IMR-90 (cell line): ENCODE results near the gene CHORDC1. TPM values are rescaled to one million over a fixed set of nuclear protein-coding genes. Genes with fewer than 3 reads are reported as not detected.

Experiments
- ATAC-seq: fragments of 200-7000 bp; cut with Tn5 transposase; 2 replicates; pipeline ENCODE4 v1.9.1; 2020; ENCODE audit warnings: low read depth, mild to moderate bottlenecking, moderate library complexity
- BruUV-seq: library from RNA; stranded (reverse); fragments of 400-500 nt; replicated peaks from 2 replicates; lab custom pipeline; 2021; lab: Mats Ljungman, UMichigan
- CTCF ChIA-PET: fragments of 300-600 bp; formaldehyde crosslinking; extraction: SDS; loops from one replicate; lab custom pipeline; 2021; ENCODE audit warnings: antibody characterized with exemption; lab: Yijun Ruan, JAX
- POLR2A ChIA-PET: fragments of 300-600 bp; sonication (Branson Sonifier 250); formaldehyde crosslinking; loops from one replicate; lab custom pipeline; 2022; ENCODE audit warnings: antibody characterized with exemption; ENCODE audit not compliant: unreplicated experiment; lab: Charles Lee
- DNase-seq: peaks from one replicate; pipeline ENCODE4 v3.0.0; 2013
- H2AFZ ChIP-seq: replicated peaks from 2 replicates; pipeline ENCODE3; 2013; ENCODE audit warnings: low read length, mild to moderate bottlenecking; ENCODE audit not compliant: poor library complexity
- H2AK5ac ChIP-seq: 2 replicates; pipeline ENCODE4 v1.6.1; 2013; ENCODE audit warnings: low read depth, low read length, inconsistent platforms
- H2AK9ac ChIP-seq: replicated peaks from 2 replicates; pipeline ENCODE3; 2013; ENCODE audit warnings: mild to moderate bottlenecking, low read depth, low read length, moderate library complexity; ENCODE audit not compliant: poor library complexity
- H2BK120ac ChIP-seq: 2 replicates; pipeline ENCODE4 v1.6.1; 2013; ENCODE audit warnings: low read depth, low read length, inconsistent platforms
- H2BK15ac ChIP-seq: 3 replicates; pipeline ENCODE4 v1.6.1; 2013; ENCODE audit warnings: low read depth, low read length, inconsistent platforms
- H2BK20ac ChIP-seq: 2 replicates; pipeline ENCODE4 v1.6.1; 2013; ENCODE audit warnings: low read depth, mild to moderate bottlenecking, inconsistent platforms, low read length, moderate library complexity
- H2BK5ac ChIP-seq: 2 replicates; pipeline ENCODE4 v1.6.1; 2013; ENCODE audit warnings: mild to moderate bottlenecking, low read depth, low read length, inconsistent platforms; ENCODE audit not compliant: poor library complexity, severe bottlenecking
- H3K14ac ChIP-seq: replicated peaks from 2 replicates; pipeline ENCODE4 v1.6.1; 2013; ENCODE audit warnings: low read depth, low read length, inconsistent platforms
- H3K18ac ChIP-seq: 2 replicates; pipeline ENCODE4 v1.6.1; 2013; ENCODE audit warnings: low read depth, low read length, control low read depth
- H3K23ac ChIP-seq: 2 replicates; pipeline ENCODE4 v1.6.1; 2013; ENCODE audit warnings: low read depth, low read length, inconsistent platforms
- H3K27ac ChIP-seq: 2 replicates; pipeline ENCODE4 v1.5.1; 2013; ENCODE audit warnings: mild to moderate bottlenecking, control low read depth, low read length; ENCODE audit not compliant: insufficient read depth
- H3K27me3 ChIP-seq: 2 replicates; pipeline ENCODE4 v1.6.1; 2013; ENCODE audit warnings: low read length; ENCODE audit not compliant: control insufficient read depth, insufficient read depth
- H3K36me3 ChIP-seq: 2 replicates; pipeline ENCODE4 v1.6.1; 2013; ENCODE audit warnings: low read length, mixed read lengths; ENCODE audit not compliant: control insufficient read depth, insufficient read depth
- H3K4ac ChIP-seq: 2 replicates; pipeline ENCODE4 v1.6.1; 2013; ENCODE audit warnings: low read depth, low read length, inconsistent platforms
- H3K4me1 ChIP-seq: 2 replicates; pipeline ENCODE4 v1.6.1; 2013; ENCODE audit warnings: low read length, mixed read lengths; ENCODE audit not compliant: control insufficient read depth, insufficient read depth
- H3K4me2 ChIP-seq: 2 replicates; pipeline ENCODE4 v1.6.1; 2013; ENCODE audit warnings: low read depth, mild to moderate bottlenecking, control low read depth, low read length, moderate library complexity
- H3K4me3 ChIP-seq: 2 replicates; pipeline ENCODE4 v1.5.1; 2013; ENCODE audit warnings: low read depth, mild to moderate bottlenecking, control low read depth, low read length, moderate library complexity; ENCODE audit not compliant: insufficient read depth
- H3K56ac ChIP-seq: 2 replicates; pipeline ENCODE4 v1.6.1; 2013; ENCODE audit warnings: low read length, inconsistent platforms; ENCODE audit not compliant: insufficient read depth; ENCODE audit errors: extremely low read depth
- H3K79me1 ChIP-seq, 2 experiments: 2 replicates each; pipeline ENCODE4 v1.6.1; 2013; ENCODE audit warnings: low read length in 2 of 2, inconsistent platforms in 1 of 2, low read depth in 1 of 2
- H3K9ac ChIP-seq: 2 replicates; pipeline ENCODE4 v1.6.1; 2013; ENCODE audit warnings: low read depth, low read length, control low read depth
- H3K9me1 ChIP-seq: 2 replicates; pipeline ENCODE4 v1.6.1; 2013; ENCODE audit warnings: low read length, inconsistent platforms; ENCODE audit not compliant: insufficient read depth
- H3K9me3 ChIP-seq: 2 replicates; pipeline ENCODE4 v1.6.1; 2013; ENCODE audit warnings: low read length; ENCODE audit not compliant: control insufficient read depth, insufficient read depth
- H4K20me1 ChIP-seq: 2 replicates; pipeline ENCODE4 v1.6.1; 2013; ENCODE audit warnings: low read length, inconsistent platforms; ENCODE audit not compliant: insufficient read depth
- H4K5ac ChIP-seq: 2 replicates; pipeline ENCODE4 v1.6.1; 2013; ENCODE audit warnings: mild to moderate bottlenecking, low read depth, low read length, control low read depth
- H4K8ac ChIP-seq, 2 experiments: 2 replicates each; pipeline ENCODE4 v1.6.1; 2013; ENCODE audit warnings: low read depth in 2 of 2, low read length in 2 of 2, control low read depth in 1 of 2, inconsistent platforms in 1 of 2
- H4K91ac ChIP-seq: 2 replicates; pipeline ENCODE4 v1.6.1; 2013; ENCODE audit warnings: low read depth, low read length, inconsistent platforms; ENCODE audit not compliant: insufficient read depth
- BHLHE40 ChIP-seq: fragments of 150-350 bp; IDR thresholded peaks from 2 replicates; pipeline ENCODE4 v1.6.1; 2016; ENCODE audit warnings: mild to moderate bottlenecking, low read depth, low read length
- CEBPB ChIP-seq: IDR thresholded peaks from 2 replicates; pipeline ENCODE4 v1.6.1; 2012; ENCODE audit warnings: low read depth, low read length, improper control_type of control experiment
- CHD1 ChIP-seq: IDR thresholded peaks from 2 replicates; pipeline ENCODE4 v1.6.1; 2012; ENCODE audit warnings: low read depth, low read length, improper control_type of control experiment
- CTCF ChIP-seq: conservative IDR thresholded peaks from 2 replicates; pipeline ENCODE4 v1.5.1; 2012; ENCODE audit warnings: mild to moderate bottlenecking, low read depth, low read length, improper control_type of control experiment
- ELK1 ChIP-seq: fragments of 150-350 bp; IDR thresholded peaks from 2 replicates; pipeline ENCODE4 v1.6.1; 2016; ENCODE audit warnings: low read depth, mild to moderate bottlenecking, low read length, moderate library complexity, borderline replicate concordance
- FOS ChIP-seq: fragments of 150-350 bp; IDR thresholded peaks from 2 replicates; pipeline ENCODE4 v1.6.1; 2016; ENCODE audit warnings: low read depth, low read length
- MAFK ChIP-seq: IDR thresholded peaks from 2 replicates; pipeline ENCODE4 v1.6.1; 2012; ENCODE audit warnings: low read depth, low read length, improper control_type of control experiment
- MAZ ChIP-seq: IDR thresholded peaks from 2 replicates; pipeline ENCODE4 v1.6.1; 2012; ENCODE audit warnings: low read depth, mild to moderate bottlenecking, low read length, improper control_type of control experiment, moderate library complexity, borderline replicate concordance
- MXI1 ChIP-seq: IDR thresholded peaks from 2 replicates; pipeline ENCODE4 v1.6.1; 2012; ENCODE audit warnings: low read depth, mild to moderate bottlenecking, low read length, moderate library complexity, borderline replicate concordance
- NFE2L2 ChIP-seq: fragments of 150-350 bp; IDR thresholded peaks from 2 replicates; pipeline ENCODE4 v1.6.1; 2016; ENCODE audit warnings: low read depth, mild to moderate bottlenecking, low read length
- POLR2A ChIP-seq: IDR thresholded peaks from 2 replicates; pipeline ENCODE4 v1.6.1; 2012; ENCODE audit warnings: mild to moderate bottlenecking, low read depth, low read length
- RAD21 ChIP-seq: IDR thresholded peaks from 2 replicates; pipeline ENCODE4 v1.6.1; 2012; ENCODE audit warnings: low read length, improper control_type of control experiment
- RCOR1 ChIP-seq: IDR thresholded peaks from 2 replicates; pipeline ENCODE4 v1.6.1; 2012; ENCODE audit warnings: mild to moderate bottlenecking, low read length, improper control_type of control experiment; ENCODE audit not compliant: insufficient replicate concordance
- RFX5 ChIP-seq: IDR thresholded peaks from 2 replicates; pipeline ENCODE4 v1.8.0; 2012; ENCODE audit warnings: low read depth, mild to moderate bottlenecking, low read length, moderate library complexity
- SMC3 ChIP-seq: fragments of 150-350 bp; IDR thresholded peaks from 2 replicates; pipeline ENCODE4 v1.6.1; 2016; ENCODE audit warnings: low read depth, mild to moderate bottlenecking, antibody characterized with exemption, low read length, moderate library complexity
- WGBS, 2 experiments: methylation state at CpG; one replicate each; pipeline versions ENCODE4 v1.1.5 to v1.1.7; 2013; ENCODE audit warnings: missing lambda C conversion rate in 2 of 2; ENCODE audit not compliant: insufficient read length in 1 of 2; ENCODE audit errors: extremely low coverage in 2 of 2; 5-methylcytosine and 5-hydroxymethylcytosine counted together
- dilution Hi-C: fragments of 300-500 bp; cut with HindIII; formaldehyde crosslinking; loops from one replicate; pipeline ENCODE4 v1.14.3; 2018; ENCODE audit warnings: low sequenced_read_pairs; ENCODE audit not compliant: unreplicated experiment
- in situ Hi-C: fragments of 300-500 bp; cut with MboI; formaldehyde crosslinking; loops from 3 replicates; pipeline ENCODE4 v1.14.3; 2019; ENCODE audit warnings: low sequenced_read_pairs, inconsistent platforms, mixed read lengths
- intact Hi-C: fragments of 100-400 bp; cut with micrococcal nuclease; formaldehyde crosslinking; loops from 2 replicates; pipeline ENCODE4 v1.10.0; 2022
- polyA plus RNA-seq, 3 experiments: library from polyadenylated mRNA; depleted of rRNA; stranded (reverse); fragments of >200 nt; gene quantifications; 2 replicates each; pipeline ENCODE4 v1.2.3, GENCODE V29; 2012; ENCODE audit warnings: low replicate concordance in 1 of 3
- total RNA-seq: library from RNA; depleted of rRNA; stranded (reverse); fragments of >200 nt; gene quantifications from 2 replicates; pipeline ENCODE4 v1.2.3, GENCODE V29; 2012
- TF ChIP-seq, protein P1 (sequence below): fragments of 150-350 bp; IDR thresholded peaks from 2 replicates; pipeline ENCODE4 v1.6.1; 2017; ENCODE audit warnings: mild to moderate bottlenecking, antibody characterized with exemption, low read length, low read depth

CHORDC1 gene
- total and polyA plus RNA-seq, 2 of the 4 experiments (the other 2 are of a cell fraction): 26.9 to 51.4 TPM

DNA sequence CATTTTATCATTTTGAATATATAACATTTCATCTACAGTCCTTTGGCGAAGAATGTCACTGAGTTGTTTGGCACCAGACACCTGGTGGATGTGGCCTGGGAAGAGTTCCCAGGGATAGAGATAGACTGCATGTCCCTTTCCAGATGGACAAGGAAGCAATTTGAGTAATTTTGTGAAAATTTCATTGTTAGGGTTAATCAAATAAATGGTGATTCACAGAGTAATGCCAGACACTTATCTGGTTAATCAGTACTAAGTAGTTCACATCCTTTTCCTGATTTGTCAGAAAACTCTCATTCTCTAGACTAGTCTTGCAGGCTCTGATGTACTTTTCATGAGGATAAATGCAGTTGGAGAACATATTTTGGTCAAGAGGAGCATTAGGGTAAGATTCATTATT, 46.8 kb downstream of the CHORDC1 start:
- Histone ChIP-seq H3K9me3 (no peaks in the 10 kb centered on the region), H3K4me1 (no peaks in the 10 kb centered on the region), H3K14ac (no peak overlapping the region), H3K27ac (no peak overlapping the region), H4K20me1 (no peaks in the 10 kb centered on the region), H3K27me3 (no peaks in the 10 kb centered on the region), H2BK15ac (no peak overlapping the region), H4K91ac (no peak overlapping the region), H3K18ac (no peak overlapping the region), H3K23ac (no peak overlapping the region), H2BK5ac (no peak overlapping the region), H2AK9ac (no peak overlapping the region), H4K8ac (no peak overlapping the region), H3K4me2 (no peak overlapping the region), H2AK5ac (no peak overlapping the region), H4K5ac (no peak overlapping the region), H3K79me1 (no peaks in the 10 kb centered on the region), H2AFZ (no peak overlapping the region), H3K36me3 (no peaks in the 10 kb centered on the region), H2BK20ac (no peak overlapping the region), H3K4ac (no peak overlapping the region), H3K56ac (no peak overlapping the region), H3K9ac (no peak overlapping the region), H3K9me1 (no peaks in the 10 kb centered on the region), H2BK120ac (no peak overlapping the region), H3K4me3 (no peak overlapping the region)
- ATAC-seq (no peak), DNase-seq (no peak)
- in situ Hi-C loops (no loop called here), intact Hi-C loops (no loop called here), dilution Hi-C loops (no loop called here)
- CTCF ChIA-PET: no interaction called here
- no TSS peak for BruUV-seq
- WGBS, 2 experiments: no CpG with 5 or more reads among the region's 1 CpG
- no peak for TF ChIP-seq CEBPB
- no peak for TF ChIP-seq FOS
- TF ChIP-seq RCOR1: no peak
- TF ChIP-seq MAFK: no peak
- TF ChIP-seq, protein P1, sequence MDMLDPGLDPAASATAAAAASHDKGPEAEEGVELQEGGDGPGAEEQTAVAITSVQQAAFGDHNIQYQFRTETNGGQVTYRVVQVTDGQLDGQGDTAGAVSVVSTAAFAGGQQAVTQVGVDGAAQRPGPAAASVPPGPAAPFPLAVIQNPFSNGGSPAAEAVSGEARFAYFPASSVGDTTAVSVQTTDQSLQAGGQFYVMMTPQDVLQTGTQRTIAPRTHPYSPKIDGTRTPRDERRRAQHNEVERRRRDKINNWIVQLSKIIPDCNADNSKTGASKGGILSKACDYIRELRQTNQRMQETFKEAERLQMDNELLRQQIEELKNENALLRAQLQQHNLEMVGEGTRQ: no peak
- TF ChIP-seq RAD21: no peak
- TF ChIP-seq CTCF: no peak
- TF ChIP-seq SMC3: no peak
- no peak for TF ChIP-seq MAZ
- no peak for TF ChIP-seq RFX5
- TF ChIP-seq POLR2A: no peak
- no peak for TF ChIP-seq NFE2L2
- no peak for TF ChIP-seq BHLHE40
- TF ChIP-seq CHD1: no peak
- no peak for TF ChIP-seq ELK1
- TF ChIP-seq MXI1: no peak
- POLR2A ChIA-PET: no interaction called here
